ENCODE measurements around the gene CALCOCO1. TPM values are rescaled to one million over a fixed set of nuclear protein-coding genes. Genes with fewer than 3 reads are reported as not detected.

CALCOCO1 gene
- total RNA-seq, 2 donors from 2014 or later = 108 to 194 TPM

GRCh38 chr12:53729644-53730043 is 2.4 kb upstream of the CALCOCO1 start:
- Histone ChIP-seq H3K4me3 (no peak overlapping the region), H3K27ac (no peak overlapping the region), H3K9me3 (no peaks in the 10 kb centered on the region), H3K36me3 (no peaks in the 10 kb centered on the region), H3K4me1 (replicated peaks) (no peaks in the 10 kb centered on the region), H3K27me3 (replicated peaks; ENCODE audit: insufficient read depth) (no peaks in the 10 kb centered on the region)
- no peak for DNase-seq (ENCODE audit: low spot score)
- intact Hi-C loops (cut with DNase I) = no loop called here
- TF ChIP-seq POLR2AphosphoS5 (IDR thresholded peaks at IDR 0.05) (no peak), POLR2A (IDR thresholded peaks at IDR 0.05) (no peak), CTCF (IDR thresholded peaks at IDR 0.05) (no peak)

- no peak overlapping the region for H3K4me3 ChIP-seq
Measured at GRCh38 chr12:53728206-53728605, 954 bp upstream of the CALCOCO1 start.

GRCh38 chr12:53726946-53727309 is 324 bp downstream of the CALCOCO1 start:
- Histone ChIP-seq H3K4me3 (peak overlapping the region; percentile 53 to 56), H3K27ac (peak overlapping the region; percentile 54 to 72), H3K36me3 (peaks cover 5 to 7% of the 10 kb centered on the region in 2 donors), H3K4me1 (replicated peaks) (no peaks in the 10 kb centered on the region), H3K27me3 (replicated peaks; ENCODE audit: insufficient read depth) (no peaks in the 10 kb centered on the region), H3K9me3 (no peaks in the 10 kb centered on the region)
- 1% methylated on average over 15 of the region's 15 CpGs for WGBS
- intact Hi-C loops (cut with DNase I) = no loop called here
- TF ChIP-seq CTCF (IDR thresholded peaks at IDR 0.05) = no peak
- TF ChIP-seq POLR2A (IDR thresholded peaks at IDR 0.05) = no peak
- no peak for TF ChIP-seq POLR2AphosphoS5 (IDR thresholded peaks at IDR 0.05)
- no peak for DNase-seq (ENCODE audit: low spot score)

More at GRCh38 chr12:53728206-53728605, 954 bp upstream of the CALCOCO1 start:
- intact Hi-C loops (cut with DNase I) = no loop called here
- Histone ChIP-seq H3K4me1 (replicated peaks) (no peaks in the 10 kb centered on the region), H3K9me3 (no peaks in the 10 kb centered on the region), H3K27ac (no peak overlapping the region), H3K27me3 (replicated peaks; ENCODE audit: insufficient read depth) (no peaks in the 10 kb centered on the region), H3K36me3 (no peaks in the 10 kb centered on the region)
- WGBS = 52% methylated on average over 7 of the region's 7 CpGs
- no peak for DNase-seq (ENCODE audit: low spot score)
- TF ChIP-seq POLR2AphosphoS5 (IDR thresholded peaks at IDR 0.05) = no peak
- TF ChIP-seq POLR2A (IDR thresholded peaks at IDR 0.05) = no peak
- no peak for TF ChIP-seq CTCF (IDR thresholded peaks at IDR 0.05)

- 34% methylated on average over 2 of the region's 2 CpGs for WGBS
Measured at GRCh38 chr12:53726341-53726740, 911 bp downstream of the CALCOCO1 start.

More at GRCh38 chr12:53726341-53726740, 911 bp downstream of the CALCOCO1 start:
- TF ChIP-seq POLR2AphosphoS5 (IDR thresholded peaks at IDR 0.05) (no peak), POLR2A (IDR thresholded peaks at IDR 0.05) (no peak), CTCF (IDR thresholded peaks at IDR 0.05) (no peak)
- intact Hi-C loops (cut with DNase I) = no loop called here
- no peak for DNase-seq (ENCODE audit: low spot score)
- peak overlapping the region; percentile 53 to 56 for H3K4me3 ChIP-seq
- no peaks in the 10 kb centered on the region for H3K9me3 ChIP-seq
- H3K4me1 ChIP-seq (replicated peaks) = no peaks in the 10 kb centered on the region
- no peaks in the 10 kb centered on the region for H3K27me3 ChIP-seq (replicated peaks; ENCODE audit: insufficient read depth)
- peak overlapping the region in 1 of 2 donors; percentile 54 for H3K27ac ChIP-seq
- peaks cover 6 to 12% of the 10 kb centered on the region in 2 donors for H3K36me3 ChIP-seq

All from prostate gland (tissue), 2 donors.